Body of pancreas (tissue), 4 donors: ENCODE measurements around the gene MRPL14. TPM values are rescaled to one million over a fixed set of nuclear protein-coding genes. Genes with fewer than 3 reads are reported as not detected.

Experiments used
- ATAC-seq: fragments of 150-250 bp; one replicate; pipeline ENCODE4 v1.9.1; 2016
- DNase-seq, 4 donors: peaks; one replicate each; pipeline ENCODE4 v3.0.0-alpha.2; 2019
- H3K27ac ChIP-seq, 4 donors: fragments of 200-600 bp; sonication (generic); 1 replicate in 3 of 4; 2 replicates in 1 of 4; pipeline versions ENCODE4 v1.5.1 to v1.6.1; 2016 to 2019; ENCODE audit warnings: mild to moderate bottlenecking in 1 of 4, mixed read lengths in 1 of 4, moderate library complexity in 1 of 4
- H3K27me3 ChIP-seq, 2 donors: fragments of 200-600 bp; sonication (generic); one replicate each; pipeline ENCODE4 v1.6.0; 2016; ENCODE audit warnings: mild to moderate bottlenecking in 1 of 2
- H3K36me3 ChIP-seq, 2 donors: fragments of 200-600 bp; sonication (generic); replicated peaks in 1 of 2; 2 replicates each; pipeline ENCODE4 v1.5.1; 2016; ENCODE audit warnings: low read depth in 2 of 2; ENCODE audit not compliant: insufficient read depth in 1 of 2
- H3K4me1 ChIP-seq: fragments of 200-600 bp; sonication (generic); one replicate; pipeline ENCODE4 v1.6.0; 2016
- H3K4me3 ChIP-seq, 2 donors: fragments of 200-600 bp; sonication (generic); 1 replicate in 1 of 2; 2 replicates in 1 of 2; pipeline ENCODE4 v1.5.1; 2016 to 2019
- H3K9me3 ChIP-seq, 3 donors: fragments of 200-600 bp; sonication (generic); 1 replicate in 2 of 3; 2 replicates in 1 of 3; pipeline ENCODE4 v1.5.1; 2016
- POLR2A ChIP-seq, 3 donors: fragments of 450-650 bp; IDR thresholded peaks; one replicate each; pipeline ENCODE4 v1.6.1; 2016; ENCODE audit warnings: antibody characterized with exemption in 3 of 3, mild to moderate bottlenecking in 2 of 3
- WGBS, 2 donors: methylation state at CpG; one replicate each; pipeline ENCODE4 v1.1.5; 2017; 5-methylcytosine and 5-hydroxymethylcytosine counted together
- intact Hi-C: fragments of 100-400 bp; cut with DNase I; formaldehyde crosslinking; loops from one replicate; pipeline ENCODE4 v1.15.1; 2023
- total RNA-seq, 2 donors: library from RNA; depleted of rRNA; stranded (reverse); fragments of >200 nt; gene quantifications; one replicate each; pipeline ENCODE4 v1.1.0, GENCODE V29; 2016
- TF ChIP-seq, protein P1 (sequence below), 7 experiments: fragments of 450-650 bp in 4 of 7; fragments of 200-600 bp in 3 of 7; sonication (generic) in 3 of 7; IDR thresholded peaks; one replicate each; pipeline ENCODE4 v1.5.1; 2016 to 2019; ENCODE audit warnings: antibody characterized with exemption in 7 of 7

MRPL14 gene
- total RNA-seq, 2 donors from 2014 or later = 14.8 to 20.8 TPM

DNA sequence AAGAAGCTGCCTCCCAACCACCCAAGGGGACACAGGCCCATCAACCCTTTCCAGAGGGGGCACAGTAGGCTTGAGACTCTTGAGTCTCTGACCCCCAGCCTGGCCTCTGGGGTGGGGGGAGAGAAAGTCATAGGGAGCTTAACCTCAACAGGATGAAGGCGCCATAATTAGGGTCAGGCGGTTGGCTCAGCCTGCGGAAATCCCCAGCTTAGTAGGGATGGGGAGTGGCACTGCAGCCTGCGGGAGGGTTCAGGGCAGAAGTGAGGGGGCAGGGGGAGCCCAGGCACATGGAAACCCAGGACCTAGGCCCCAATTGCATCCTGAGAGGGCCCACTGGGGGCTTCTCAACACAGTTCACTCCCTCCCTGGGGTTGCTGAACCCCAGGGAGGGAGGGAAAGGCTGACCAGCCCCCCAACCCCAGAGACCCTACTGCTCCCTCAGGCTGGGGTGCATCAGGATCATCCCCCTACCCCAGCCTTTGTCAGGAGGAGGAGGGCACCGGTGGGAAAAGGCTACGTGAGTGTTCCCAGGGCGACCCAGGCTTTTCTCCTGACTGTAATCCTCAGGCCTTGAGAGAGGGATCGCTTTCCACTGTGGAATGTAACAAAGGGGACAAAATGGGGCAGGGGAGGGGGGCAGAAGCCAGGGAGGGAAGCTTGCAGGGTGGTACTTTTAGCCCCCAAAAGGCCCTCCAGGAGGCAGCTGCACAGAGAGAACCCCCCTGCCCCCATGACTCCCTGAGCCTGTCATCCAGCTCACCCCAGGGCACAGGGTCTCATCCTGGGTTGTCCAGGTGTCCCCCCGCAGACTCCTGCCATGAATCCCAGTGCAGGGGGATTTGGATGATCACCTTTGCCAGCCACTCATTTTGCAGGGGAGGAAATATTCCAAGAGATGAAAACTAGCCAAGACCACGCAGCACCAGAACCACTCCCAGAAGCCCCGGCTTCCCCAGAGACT is 46.4 kb downstream of the MRPL14 start:
- H3K4me1 ChIP-seq = peaks cover 11% of the 10 kb centered on the region
- no peaks in the 10 kb centered on the region for H3K27me3 ChIP-seq
- DNase-seq (no peak), ATAC-seq (no peak)
- no peaks in the 10 kb centered on the region for H3K9me3 ChIP-seq
- no peak overlapping the region for H3K4me3 ChIP-seq
- H3K36me3 ChIP-seq = no peaks in the 10 kb centered on the region
- no peak overlapping the region for H3K27ac ChIP-seq
- no peak for TF ChIP-seq POLR2A (IDR thresholded peaks at IDR 0.05)
- TF ChIP-seq, protein P1, sequence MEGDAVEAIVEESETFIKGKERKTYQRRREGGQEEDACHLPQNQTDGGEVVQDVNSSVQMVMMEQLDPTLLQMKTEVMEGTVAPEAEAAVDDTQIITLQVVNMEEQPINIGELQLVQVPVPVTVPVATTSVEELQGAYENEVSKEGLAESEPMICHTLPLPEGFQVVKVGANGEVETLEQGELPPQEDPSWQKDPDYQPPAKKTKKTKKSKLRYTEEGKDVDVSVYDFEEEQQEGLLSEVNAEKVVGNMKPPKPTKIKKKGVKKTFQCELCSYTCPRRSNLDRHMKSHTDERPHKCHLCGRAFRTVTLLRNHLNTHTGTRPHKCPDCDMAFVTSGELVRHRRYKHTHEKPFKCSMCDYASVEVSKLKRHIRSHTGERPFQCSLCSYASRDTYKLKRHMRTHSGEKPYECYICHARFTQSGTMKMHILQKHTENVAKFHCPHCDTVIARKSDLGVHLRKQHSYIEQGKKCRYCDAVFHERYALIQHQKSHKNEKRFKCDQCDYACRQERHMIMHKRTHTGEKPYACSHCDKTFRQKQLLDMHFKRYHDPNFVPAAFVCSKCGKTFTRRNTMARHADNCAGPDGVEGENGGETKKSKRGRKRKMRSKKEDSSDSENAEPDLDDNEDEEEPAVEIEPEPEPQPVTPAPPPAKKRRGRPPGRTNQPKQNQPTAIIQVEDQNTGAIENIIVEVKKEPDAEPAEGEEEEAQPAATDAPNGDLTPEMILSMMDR (IDR thresholded peaks at IDR 0.05) = no peak
- intact Hi-C loops = loop anchor here (5.0 to 10.0 kb wide), 3 partner anchors 226 to 414 kb away; no protein-coding TSS in a partner anchor
- 63 to 77% methylated on average over 8 to 11 of the region's 11 CpGs for WGBS, 2 donors

DNA sequence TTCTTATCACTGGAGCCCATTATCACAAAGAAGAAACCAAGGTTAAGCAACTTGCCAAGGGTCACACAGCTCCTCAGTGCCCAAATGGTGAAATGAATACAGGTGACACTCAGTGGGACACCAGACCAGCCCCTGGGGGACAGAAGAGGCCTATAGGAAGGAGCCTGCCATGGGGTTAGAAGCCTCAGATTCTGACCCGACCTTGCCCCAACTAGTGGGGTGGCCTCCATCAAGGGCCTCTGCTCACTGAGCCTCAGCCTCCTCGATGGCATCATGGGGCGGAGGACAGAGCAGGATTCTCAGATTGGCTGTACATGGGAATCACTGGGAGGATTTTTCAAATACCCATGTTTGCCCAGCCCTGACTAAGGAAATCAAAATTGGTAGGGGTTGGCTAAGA is 47.6 kb downstream of the MRPL14 start:
- peaks cover 13% of the 10 kb centered on the region for H3K4me1 ChIP-seq
- H3K4me3 ChIP-seq = no peak overlapping the region
- intact Hi-C loops = loop anchor here (5.0 to 10.0 kb wide), 4 partner anchors 125 to 412 kb away; no protein-coding TSS in a partner anchor
- no peak for TF ChIP-seq POLR2A (IDR thresholded peaks at IDR 0.05)
- TF ChIP-seq, protein P1 (IDR thresholded peaks at IDR 0.05) = no peak
- H3K9me3 ChIP-seq = no peaks in the 10 kb centered on the region
- DNase-seq (no peak), ATAC-seq (no peak)
- WGBS, 2 donors = 70% methylated on average over 3 of the region's 3 CpGs; no CpG with 5 or more reads in 1 of the 2 donors
- H3K36me3 ChIP-seq = no peaks in the 10 kb centered on the region
- H3K27ac ChIP-seq = no peak overlapping the region
- H3K27me3 ChIP-seq = no peaks in the 10 kb centered on the region

DNA sequence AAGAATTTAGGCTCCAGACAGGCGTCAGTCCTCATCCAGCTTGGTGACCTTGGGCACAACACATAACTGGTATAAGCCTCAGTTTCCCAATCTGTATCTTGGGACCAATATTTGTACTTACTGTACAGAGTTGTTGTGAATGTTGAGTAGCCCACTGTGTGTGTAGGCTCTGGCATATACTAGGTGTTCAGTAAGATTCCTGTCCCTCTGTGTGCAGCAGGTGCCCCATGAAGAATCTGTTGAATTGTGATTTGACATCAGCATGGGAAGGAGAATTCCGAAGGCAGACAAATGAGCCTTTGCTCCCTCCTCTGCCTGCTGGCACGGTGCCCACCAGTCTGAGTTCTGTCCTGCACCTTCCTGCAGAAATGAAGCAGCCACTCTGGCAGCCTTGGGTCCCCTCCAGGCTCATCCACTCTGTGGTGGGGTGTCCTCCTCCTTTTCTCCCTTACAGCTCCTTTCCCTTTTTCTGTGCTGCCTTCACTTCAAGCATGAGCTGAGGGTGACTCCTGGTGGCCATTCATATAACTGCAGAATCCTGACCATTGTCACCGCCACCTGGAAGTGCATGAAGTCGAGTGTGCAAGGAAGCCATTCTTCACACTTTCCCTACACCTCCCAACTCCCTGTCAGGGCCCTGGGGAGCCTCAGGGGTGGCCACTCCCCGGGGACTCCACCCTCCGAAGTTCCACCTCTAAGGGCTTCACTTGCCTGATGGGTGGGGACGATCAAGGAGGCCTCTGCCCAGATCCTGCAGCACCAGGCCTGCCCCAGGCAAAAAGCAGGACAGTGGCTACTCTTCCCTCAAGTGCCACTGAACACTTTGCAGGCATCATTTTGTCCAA is 48.2 kb downstream of the MRPL14 start:
- Histone ChIP-seq H3K4me1 (peaks cover 20% of the 10 kb centered on the region), H3K36me3 (no peaks in the 10 kb centered on the region), H3K27me3 (no peaks in the 10 kb centered on the region), H3K4me3 (no peak overlapping the region), H3K27ac (no peak overlapping the region), H3K9me3 (no peaks in the 10 kb centered on the region)
- TF ChIP-seq, protein P1 (IDR thresholded peaks at IDR 0.05) = peak; percentile 80 to 97 (median 97)
- no peak for TF ChIP-seq POLR2A (IDR thresholded peaks at IDR 0.05)
- 7 to 18% methylated on average over 4 to 8 of the region's 8 CpGs for WGBS, 2 donors
- intact Hi-C loops = loop anchor here (10.0 kb wide), 1 partner anchor 124 kb away; no protein-coding TSS in a partner anchor
- ATAC-seq = peak; percentile 73
- DNase-seq = peak; percentile 79 to 83 (median 82)

DNA sequence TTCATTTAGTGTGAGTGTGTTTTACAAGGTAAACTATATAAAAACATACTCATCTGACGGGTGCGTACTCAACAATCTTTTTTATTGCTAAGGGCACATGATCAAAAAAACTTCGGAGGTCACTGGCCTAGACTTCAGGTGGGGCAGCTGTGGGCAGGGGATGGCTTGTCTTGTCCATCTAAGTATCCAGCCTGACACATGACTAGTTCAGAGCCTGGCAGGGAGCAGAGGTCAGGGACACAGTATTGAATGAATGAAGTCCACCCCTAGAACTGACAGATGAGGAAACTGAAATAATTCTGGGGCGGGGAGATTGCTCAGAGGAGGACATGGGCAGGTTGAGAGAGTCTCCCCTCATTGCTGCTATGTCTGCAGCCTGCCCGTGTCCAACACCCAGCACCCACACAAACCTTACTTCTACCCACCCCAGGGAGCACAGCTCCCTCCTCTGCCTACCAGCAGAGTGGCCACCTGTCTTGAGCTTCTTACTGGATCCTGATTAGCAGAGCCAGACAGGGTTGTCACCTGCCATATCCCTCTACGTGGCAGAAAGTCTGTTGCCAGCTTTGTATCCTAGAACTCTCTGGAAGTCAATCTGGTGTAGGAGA is 48.9 kb downstream of the MRPL14 start:
- WGBS, 2 donors = 72 to 90% methylated on average over 6 of the region's 6 CpGs
- Histone ChIP-seq H3K4me3 (no peak overlapping the region), H3K4me1 (peaks cover 26% of the 10 kb centered on the region), H3K36me3 (no peaks in the 10 kb centered on the region), H3K9me3 (no peaks in the 10 kb centered on the region), H3K27me3 (no peaks in the 10 kb centered on the region), H3K27ac (no peak overlapping the region)
- intact Hi-C loops = loop anchor here (10.0 kb wide), 1 partner anchor 124 kb away; no protein-coding TSS in a partner anchor
- ATAC-seq = no peak
- no peak for TF ChIP-seq POLR2A (IDR thresholded peaks at IDR 0.05)
- TF ChIP-seq, protein P1 (IDR thresholded peaks at IDR 0.05) = no peak
- no peak for DNase-seq
